ENCODE data around the gene EGFR.

EGFR gene

GRCh38 chr7:55005241-55005851, 13.5 kb upstream of the EGFR start:
- H3K4me3 ChIP-seq (ENCODE audit: low read depth, low read length) = no peak overlapping the region
- TF ChIP-seq CTCF (IDR thresholded peaks at IDR 0.05; ENCODE audit: low read depth, low read length) = no peak
- H3K36me3 ChIP-seq = no peaks in the 10 kb centered on the region
- no peaks in the 10 kb centered on the region; the same call in 1 of the 2 replicates for H3K4me1 ChIP-seq
- H3K9me3 ChIP-seq = no peaks in the 10 kb centered on the region
- H3K27me3 ChIP-seq = no peaks in the 10 kb centered on the region
- no peak for DNase-seq

DNA sequence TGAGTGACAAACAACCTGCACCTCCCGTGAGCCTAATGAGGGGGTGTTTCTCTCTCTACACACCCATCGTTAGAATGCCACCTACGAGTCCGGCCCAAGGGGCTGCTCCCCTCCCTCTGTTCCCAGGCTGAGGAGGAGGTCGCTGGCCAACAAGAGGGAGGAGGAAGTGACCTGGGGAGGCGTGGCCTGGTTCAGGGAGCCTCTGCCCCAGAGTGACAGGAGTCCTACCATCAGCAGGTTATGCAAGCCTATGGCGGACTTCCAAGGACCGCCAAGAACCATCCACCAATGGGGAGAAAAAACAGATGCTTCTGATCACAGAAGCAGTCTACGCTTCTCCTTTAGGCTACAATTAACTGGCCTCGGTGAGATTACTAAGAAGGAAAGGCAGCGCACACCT, 12.3 kb upstream of the EGFR start:
- H3K36me3 ChIP-seq = no peaks in the 10 kb centered on the region
- H3K4me3 ChIP-seq (ENCODE audit: low read depth, low read length) = no peak overlapping the region
- no peaks in the 10 kb centered on the region for H3K27me3 ChIP-seq
- no peaks in the 10 kb centered on the region for H3K9me3 ChIP-seq
- TF ChIP-seq CTCF (IDR thresholded peaks at IDR 0.05; ENCODE audit: low read depth, low read length) = no peak
- no peaks in the 10 kb centered on the region; the same call in 1 of the 2 replicates for H3K4me1 ChIP-seq
- peak; percentile 39 for DNase-seq

- no peaks in the 10 kb centered on the region for H3K36me3 ChIP-seq
- H3K27me3 ChIP-seq = no peaks in the 10 kb centered on the region
- H3K9me3 ChIP-seq = no peaks in the 10 kb centered on the region
- H3K4me3 ChIP-seq (ENCODE audit: low read depth, low read length) = no peak overlapping the region
- no peak for DNase-seq
- no peak for TF ChIP-seq CTCF (IDR thresholded peaks at IDR 0.05; ENCODE audit: low read depth, low read length)
- H3K4me1 ChIP-seq = no peaks in the 10 kb centered on the region
Measured at GRCh38 chr7:55013851-55014250, 5.0 kb upstream of the EGFR start.

DNA sequence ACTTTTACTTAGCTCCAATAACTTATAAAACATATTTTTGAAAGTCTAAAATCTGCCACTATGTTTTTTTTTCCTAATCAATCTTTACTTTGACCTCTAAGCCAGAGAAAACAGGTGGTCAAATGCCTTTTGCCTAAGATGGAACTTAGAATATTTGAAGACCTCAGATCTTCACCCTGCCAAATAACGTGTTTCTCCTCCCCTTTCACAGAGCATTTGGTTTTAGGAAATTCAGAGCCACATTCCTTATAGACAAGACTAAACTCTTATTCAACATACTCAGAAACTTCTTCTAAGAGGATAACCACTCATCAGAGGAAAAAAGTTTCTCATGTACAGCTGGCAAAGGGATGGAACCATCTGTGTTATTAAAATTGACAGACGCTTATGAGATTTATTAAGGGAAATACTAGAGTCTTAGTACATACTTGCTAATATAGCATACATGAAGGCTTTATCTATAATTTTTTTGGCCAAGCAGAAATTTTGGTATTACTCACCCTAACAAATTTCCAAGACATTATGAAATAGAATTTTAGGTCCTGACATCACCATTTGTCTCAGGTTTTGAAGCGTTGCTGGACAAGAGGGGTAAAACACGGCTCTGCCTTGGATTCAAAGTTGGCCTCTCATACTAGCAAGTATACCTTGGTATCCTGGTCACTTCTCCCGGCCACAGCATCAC, 2.6 kb upstream of the EGFR start:
- Histone ChIP-seq H3K9me3 (no peaks in the 10 kb centered on the region), H3K36me3 (no peaks in the 10 kb centered on the region; the same call in 1 of the 2 replicates), H3K27me3 (no peaks in the 10 kb centered on the region), H3K4me3 (ENCODE audit: low read depth, low read length) (no peak overlapping the region), H3K4me1 (no peaks in the 10 kb centered on the region)
- no peak for DNase-seq
- TF ChIP-seq CTCF (IDR thresholded peaks at IDR 0.05; ENCODE audit: low read depth, low read length) = no peak

GRCh38 chr7:55016746-55017090, 2.1 kb upstream of the EGFR start:
- Histone ChIP-seq H3K4me1 (no peaks in the 10 kb centered on the region), H3K27me3 (no peaks in the 10 kb centered on the region), H3K36me3 (peaks cover 2% of the 10 kb centered on the region), H3K4me3 (ENCODE audit: low read depth, low read length) (no peak overlapping the region), H3K9me3 (no peaks in the 10 kb centered on the region)
- DNase-seq = no peak
- no peak for TF ChIP-seq CTCF (IDR thresholded peaks at IDR 0.05; ENCODE audit: low read depth, low read length)

DNA sequence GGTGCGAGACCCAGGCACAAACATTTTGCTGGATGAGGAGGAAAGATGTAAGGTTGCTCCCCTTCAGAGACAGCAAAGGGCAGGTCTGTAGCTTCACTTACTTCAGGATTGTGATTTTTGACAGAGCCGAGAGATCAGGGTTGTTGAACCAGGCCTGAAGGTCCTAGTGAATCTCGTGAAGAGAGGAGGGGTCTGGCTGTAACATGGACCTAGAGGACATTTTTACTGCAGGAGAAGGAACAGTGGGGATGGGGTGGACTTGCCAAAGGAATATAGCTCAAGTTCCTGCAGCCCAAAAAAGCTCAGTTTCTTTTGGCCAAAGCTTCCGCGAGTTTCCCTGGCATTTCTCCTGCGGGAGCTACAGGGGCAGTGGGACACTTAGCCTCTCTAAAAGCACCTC, 976 bp upstream of the EGFR start:
- Histone ChIP-seq H3K9me3 (no peaks in the 10 kb centered on the region), H3K27me3 (no peaks in the 10 kb centered on the region), H3K4me3 (ENCODE audit: low read depth, low read length) (no peak overlapping the region; the same call in 1 of the 2 replicates), H3K4me1 (no peaks in the 10 kb centered on the region), H3K36me3 (peaks cover 6% of the 10 kb centered on the region)
- DNase-seq = no peak
- no peak for TF ChIP-seq CTCF (IDR thresholded peaks at IDR 0.05; ENCODE audit: low read depth, low read length)
